Measurements from ENCODE around the gene CTNNA1.
A peak's percentile ranks its signal among the peaks of the same experiment; 100 is the strongest.
"Not testable (repeated sequence)": the region's sequence is repeated elsewhere in the genome, so short reads cannot be mapped to it uniquely, and the experiment has no call there.

Gene CTNNA1

DNA sequence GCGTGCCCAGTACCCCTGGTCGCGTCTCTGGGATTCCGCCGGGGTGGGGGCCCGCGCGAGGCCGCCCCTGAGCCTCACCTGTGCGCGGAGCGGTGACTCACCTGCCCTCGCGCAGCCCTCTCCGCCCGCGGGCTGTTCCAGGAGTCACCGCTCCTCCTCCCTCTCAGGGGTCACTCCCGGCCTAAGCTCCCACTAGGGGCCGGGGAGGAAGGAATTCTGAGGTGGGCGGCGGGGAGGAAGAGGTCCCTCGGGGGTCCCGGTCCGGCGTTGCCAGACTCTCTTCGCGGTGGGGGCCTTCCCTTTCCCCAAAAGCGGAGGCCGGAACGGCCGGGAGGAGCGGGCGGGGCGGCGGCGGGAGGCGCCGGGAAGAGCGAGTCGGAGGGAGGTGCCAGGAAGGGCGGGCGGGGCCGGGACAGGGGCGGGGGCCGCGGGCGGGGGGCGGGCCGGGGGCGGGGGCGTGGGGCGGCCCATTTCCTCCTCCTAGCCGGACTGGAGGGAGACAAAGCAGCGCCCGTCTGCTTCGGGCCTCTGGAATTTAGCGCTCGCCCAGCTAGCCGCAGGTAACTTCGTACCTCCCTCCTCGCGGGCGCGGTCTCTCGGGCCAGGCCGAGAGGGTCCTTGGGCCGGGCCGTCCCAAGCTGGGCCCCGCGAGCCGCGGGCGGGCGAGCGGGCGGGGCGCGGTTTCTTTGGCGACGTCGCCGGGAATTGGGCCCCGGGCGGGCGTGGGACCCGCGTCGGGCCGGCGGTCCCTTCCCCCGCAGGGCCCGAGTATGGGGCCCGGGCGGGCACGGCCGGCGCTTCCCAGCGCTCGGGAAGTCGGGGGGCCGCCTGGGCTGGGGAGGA lies at the start of gene CTNNA1:
Gene CTNNA1, plus strand, starts transcription at position 475 of the 843 bp plus-strand sequence. CDS start 28,500 bp downstream, outside the sequence.
- DNase-seq, result peak; percentile 46

DNA sequence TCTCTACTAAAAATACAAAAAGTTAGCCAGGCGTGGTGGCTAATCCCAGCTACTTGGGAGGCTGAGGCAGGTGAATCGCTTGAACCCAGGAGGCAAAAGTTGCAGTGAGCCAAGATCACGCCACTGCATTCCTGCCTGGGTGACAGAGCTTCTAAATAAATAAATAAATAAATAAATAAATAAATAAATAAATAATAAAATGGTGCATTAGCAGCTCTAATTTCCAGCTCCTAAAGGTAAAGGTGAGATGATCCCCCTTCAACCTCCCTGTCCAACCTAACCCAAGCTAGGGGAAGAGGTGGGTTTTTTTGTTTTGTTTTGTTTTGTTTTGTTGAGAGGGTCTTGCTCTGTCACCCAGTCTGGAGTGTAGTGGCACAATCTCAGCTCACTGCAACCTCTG lies 49.4 kb upstream of the CTNNA1 start:
- DNase-seq, result not testable (repeated sequence)

GRCh38 chr5:138705007-138705406 lies 48.2 kb upstream of the CTNNA1 start:
- no peak for DNase-seq

GRCh38 chr5:138705567-138705966 lies 47.7 kb upstream of the CTNNA1 start:
- DNase-seq, result no peak

DNA sequence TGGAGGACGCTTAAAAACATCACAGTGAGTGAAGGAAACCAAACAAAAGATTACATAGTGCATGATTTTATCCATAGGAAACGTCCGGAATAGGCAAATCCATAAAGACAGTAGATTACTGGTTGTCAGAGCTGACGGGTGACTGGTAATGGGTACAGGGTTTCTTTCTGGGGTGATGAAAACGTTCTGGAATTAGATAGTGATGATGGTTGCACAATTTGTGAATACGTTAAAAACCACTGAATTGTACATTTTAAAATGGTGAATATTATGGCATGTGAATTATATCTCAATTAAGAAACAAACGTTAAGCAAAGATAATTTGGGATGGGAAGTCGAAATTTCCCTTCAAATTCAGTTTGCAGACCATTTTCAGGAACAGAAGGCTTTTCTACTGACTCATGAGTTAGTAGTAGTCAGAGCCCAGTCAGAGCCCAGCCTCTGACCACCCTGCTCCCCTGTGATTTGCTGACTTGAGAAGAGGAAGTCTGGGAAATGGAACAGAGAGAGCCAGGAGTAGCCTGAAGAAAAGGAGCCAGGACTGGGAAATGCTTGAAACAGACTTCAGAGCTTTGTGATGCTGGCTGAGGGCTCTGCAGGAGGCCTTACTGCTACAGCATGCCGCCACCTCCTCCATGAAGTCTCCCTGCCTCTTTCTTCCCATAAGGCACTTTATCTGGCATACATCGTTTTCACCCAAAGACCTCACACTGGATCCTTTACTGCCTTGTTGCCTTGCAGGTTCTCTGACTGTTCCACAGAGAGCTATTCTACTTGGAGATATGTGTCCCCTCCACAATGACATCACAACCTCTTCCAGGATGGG lies 46.4 kb upstream of the CTNNA1 start:
- no peak for DNase-seq

DNA sequence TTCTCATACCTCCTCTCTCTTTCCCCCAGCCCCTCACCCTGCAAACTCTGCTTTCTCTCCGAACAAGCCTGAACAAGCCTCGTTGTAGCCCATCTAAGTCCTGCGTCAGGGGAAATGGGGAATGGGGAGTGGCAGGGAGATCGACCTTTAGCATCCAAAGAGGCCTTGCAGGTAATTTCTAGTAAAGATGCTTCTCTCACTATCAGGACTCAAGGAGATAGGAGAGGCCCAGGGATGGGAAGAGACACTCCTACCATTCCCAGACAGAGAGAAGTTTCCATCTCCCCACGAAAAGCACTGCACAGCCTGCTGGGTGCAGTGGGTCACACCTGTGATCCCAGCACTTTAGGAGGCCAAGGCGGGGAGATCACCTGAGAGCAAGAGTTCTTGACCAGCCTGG lies 44.4 kb upstream of the CTNNA1 start:
- DNase-seq, result no peak

DNA sequence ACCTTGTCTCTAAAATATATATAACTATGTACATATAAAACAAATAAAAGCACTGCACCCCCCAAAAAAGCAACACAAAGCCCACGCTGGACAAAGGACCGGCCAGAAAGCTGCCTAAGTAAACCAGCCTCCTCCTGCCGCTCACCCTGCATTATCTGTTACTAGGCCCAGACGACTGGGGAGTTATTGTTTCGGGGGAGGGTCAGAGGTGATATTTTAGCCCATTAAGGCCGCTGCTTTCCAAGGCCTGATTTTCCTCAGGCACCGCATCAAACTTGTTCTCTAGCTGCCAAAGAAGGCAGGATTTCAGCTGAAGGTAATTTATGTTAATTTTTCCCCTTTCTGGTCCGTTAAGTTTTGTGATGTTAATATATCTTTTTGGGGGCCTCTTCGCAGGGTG lies 44.0 kb upstream of the CTNNA1 start:
- no peak for DNase-seq

- DNase-seq, result no peak
Observed at GRCh38 chr5:138711087-138711486, 42.1 kb upstream of the CTNNA1 start.

DNA sequence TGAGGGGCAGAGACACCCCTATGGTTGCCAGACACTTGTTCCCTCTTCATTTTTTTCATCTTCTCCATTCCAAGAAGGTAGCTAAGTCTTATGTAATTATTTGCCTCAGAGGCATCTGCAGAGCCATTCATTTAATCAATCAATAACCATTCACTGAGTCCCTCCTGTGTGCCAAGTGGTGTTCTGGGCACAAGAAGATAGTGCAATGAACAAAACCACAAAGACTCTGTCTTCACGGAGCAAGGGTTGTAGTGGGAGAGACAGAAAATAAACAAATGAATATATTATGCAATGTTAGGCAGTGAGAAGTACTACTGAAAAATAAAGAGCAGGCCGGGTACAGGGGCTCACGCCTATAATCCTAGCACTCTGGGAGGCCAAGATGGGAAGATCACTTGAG lies 41.4 kb upstream of the CTNNA1 start:
- DNase-seq, result no peak

DNA sequence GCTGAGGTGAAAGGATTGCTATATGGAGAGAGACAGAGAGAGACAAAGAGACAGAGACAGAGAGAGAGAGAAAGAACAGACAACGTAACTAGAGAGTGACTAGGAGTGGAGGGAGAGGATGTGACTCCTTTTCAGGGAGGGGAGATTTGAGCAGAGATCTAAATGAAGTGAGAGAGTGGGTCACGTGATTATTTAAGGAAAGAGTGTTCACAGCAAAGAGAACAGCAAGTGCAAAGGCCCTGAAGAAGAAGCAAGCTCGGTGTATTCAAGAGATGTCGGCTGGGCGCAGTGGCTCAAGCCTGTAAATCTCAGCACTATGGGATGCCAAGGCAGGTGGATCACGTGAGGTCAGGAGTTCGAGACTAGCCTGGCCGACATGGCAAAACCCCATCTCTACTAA lies 40.9 kb upstream of the CTNNA1 start:
- no peak for DNase-seq

GRCh38 chr5:138712791-138713190 lies 40.4 kb upstream of the CTNNA1 start:
- DNase-seq, result no peak

- DNase-seq, result no peak
Observed at GRCh38 chr5:138713247-138713646, 40.0 kb upstream of the CTNNA1 start.

GRCh38 chr5:138714694-138715093 lies 38.5 kb upstream of the CTNNA1 start:
- no peak for DNase-seq

- not testable (repeated sequence) for DNase-seq
Observed at GRCh38 chr5:138715931-138716432, 37.2 kb upstream of the CTNNA1 start.

GRCh38 chr5:138716456-138716924 lies 36.7 kb upstream of the CTNNA1 start:
- no peak for DNase-seq

DNA sequence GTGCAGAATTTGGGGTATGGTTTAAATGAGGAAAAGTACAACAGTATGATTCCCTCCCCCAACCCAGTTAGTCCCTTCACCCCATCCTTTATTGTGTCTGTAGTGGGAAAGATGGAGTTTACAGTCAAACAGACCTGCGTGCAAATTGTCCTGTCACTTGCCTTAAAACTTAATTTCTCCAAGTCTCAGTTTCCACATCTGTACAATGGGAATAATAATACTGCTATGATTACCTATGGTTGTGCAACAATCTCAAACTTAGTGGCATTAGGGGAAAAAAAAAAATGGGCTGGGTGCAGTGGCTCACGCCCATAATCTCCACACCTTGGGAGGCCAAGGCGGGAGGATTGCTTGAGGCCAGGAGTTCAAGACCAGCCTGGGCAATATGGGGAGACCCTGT lies 35.8 kb upstream of the CTNNA1 start:
- DNase-seq, result no peak

DNA sequence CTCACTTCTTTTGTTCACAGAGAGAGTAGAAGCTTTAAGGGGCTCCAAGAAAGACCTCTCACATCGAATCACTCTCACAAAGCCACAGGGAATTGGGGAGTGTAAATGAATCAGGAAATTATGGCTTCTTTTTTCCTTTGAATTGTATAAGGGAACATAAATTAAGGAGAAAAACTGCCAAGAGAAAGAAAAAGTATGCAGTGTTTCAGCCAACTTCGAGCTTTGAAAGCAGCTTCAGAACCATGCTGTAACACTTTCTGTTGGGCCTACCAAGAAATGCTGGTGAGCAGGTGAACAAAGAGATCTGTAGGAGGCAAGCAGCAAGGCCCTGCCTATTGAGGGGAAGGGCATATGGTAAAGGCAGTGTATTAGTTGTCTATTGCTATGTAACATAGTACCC lies 33.4 kb upstream of the CTNNA1 start:
- DNase-seq, result no peak

DNA sequence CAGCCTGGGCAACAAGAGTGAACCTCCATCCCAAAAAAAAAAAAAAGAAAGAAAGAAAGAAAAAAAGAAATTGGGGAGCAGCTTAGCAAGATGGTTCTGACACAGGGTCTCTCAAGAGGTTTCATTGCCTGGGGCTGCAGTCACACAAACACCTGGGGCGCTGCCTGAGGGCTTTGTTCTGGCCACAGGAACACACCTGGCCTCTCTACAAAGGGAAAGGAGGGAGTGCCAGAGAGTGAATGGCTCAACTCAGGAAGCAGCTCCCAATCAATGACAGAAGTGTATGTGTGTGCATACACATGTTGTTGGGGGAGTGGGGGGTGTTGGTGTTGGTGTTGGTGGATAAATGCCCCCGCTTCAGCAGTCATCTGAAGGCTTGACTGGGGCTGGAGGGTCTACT lies 32.4 kb upstream of the CTNNA1 start:
- no peak for DNase-seq

DNA sequence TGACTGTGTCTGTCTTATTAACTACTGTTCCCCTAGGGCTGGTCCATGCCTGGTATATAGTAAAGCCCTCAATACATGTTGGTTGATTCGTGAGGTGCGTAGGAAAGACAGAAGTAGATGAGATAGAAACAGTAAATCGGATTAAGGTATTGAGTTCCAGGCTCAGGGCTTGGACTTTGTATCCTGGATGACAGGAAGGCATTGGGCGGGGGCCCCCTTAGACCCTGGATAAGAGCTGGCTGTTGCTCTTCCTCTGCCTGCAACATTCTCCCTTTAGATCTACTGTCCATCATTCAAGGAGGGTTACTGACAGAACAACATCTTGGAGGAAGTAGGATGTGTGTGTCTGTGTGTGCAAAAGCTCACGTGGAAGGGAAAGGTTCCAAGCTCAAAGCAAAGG lies 31.2 kb upstream of the CTNNA1 start:
- no peak for DNase-seq

DNA sequence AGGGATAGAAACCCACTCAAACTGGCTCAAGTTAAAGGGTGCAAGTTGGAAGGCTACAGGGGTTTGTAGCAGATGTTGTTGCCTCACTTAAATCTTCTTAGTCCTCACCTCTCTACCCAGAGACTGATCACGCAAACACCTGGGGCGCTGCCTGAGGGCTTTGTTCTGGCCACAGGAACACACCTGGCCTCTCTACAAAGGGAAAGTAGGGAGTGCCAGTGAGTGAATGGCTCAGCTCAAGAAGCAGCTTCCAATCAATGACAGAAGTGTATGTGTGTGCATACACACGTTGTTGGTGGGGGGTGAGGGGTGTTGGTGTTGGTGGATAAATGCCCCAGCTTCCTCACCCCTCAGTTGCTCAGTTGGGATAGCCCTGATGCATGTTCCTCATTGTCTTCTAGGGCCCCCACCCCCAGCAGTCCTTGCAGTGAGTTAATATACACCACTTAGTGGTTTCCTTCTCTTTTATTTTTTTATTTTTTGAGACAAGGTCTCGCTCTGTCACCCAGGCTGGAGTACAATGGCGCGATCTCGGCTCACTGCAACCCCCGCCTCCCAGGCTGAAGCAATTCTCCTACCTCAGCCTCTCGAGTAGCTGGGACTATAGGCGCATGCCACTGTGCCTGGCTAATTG lies 30.6 kb upstream of the CTNNA1 start:
- DNase-seq, result no peak

DNA sequence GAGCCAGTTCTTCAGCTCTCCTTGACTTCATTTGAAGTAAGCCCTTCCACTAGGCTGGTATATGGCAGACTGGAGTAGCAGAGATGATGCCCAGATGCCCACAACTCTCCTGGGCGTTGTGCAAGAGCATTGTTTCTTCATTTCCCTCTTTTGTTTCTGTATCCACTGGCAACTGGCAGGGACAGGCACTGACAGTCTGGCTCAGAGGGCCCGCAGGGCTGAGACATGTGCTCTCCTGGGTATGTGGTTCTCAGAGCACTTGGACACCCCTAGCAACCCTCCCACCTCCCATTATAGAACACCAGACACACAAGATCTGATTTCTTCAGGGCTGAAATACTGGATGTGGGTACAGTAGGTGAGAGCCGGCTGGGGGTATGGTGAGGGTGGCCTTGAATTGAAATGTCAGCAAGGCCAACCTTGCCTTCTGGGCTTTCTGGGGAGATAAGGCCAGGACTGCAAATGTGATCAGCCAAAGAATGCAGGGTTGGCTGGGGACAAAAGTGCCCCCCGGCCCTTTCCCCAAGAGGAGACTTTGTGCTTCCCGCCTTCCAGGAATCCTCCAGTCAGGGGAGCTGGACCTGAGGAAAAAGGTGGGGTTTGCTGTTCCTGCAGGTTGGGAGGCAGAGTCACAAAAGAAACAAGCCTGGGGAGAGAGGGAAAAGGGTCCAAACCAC lies 28.6 kb upstream of the CTNNA1 start:
- peak; percentile 28 for DNase-seq

DNA sequence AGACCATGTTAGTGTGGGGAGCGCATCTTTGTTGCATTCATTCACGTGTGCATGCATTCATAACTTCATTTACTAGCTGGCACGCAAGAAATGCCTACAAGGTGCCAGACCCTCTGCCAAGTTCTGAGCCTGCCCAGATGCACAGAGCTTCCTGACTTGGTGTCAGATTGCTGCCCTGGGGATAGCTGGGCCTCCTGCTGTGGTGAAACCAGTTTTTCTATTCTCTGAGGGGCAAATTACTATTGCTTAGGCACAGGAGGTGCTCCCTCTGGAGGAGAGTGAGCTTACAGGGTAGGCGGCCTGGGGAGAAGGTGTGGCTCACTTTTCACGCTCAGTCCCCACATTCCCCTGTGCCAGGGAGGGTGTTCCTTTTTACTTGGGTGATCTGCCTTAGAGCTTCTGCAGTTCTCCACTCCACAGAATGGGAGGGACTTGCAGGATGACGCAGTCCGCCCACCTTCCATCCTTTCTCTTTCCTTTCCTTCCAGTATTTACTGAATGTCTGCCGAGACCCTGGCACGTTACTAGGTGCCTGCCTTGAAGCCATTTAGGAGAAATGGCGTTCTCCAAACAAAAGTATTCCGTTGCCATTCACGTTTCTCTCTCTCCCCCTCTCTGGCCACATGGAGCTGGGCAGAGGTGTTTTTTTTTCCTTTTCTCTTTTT lies 27.9 kb upstream of the CTNNA1 start:
- no peak for DNase-seq

All from CD4-positive, alpha-beta T cell treated with Interferon gamma for 1 hour (primary cell).